Measurements from ENCODE around the gene S100A14.

DNA sequence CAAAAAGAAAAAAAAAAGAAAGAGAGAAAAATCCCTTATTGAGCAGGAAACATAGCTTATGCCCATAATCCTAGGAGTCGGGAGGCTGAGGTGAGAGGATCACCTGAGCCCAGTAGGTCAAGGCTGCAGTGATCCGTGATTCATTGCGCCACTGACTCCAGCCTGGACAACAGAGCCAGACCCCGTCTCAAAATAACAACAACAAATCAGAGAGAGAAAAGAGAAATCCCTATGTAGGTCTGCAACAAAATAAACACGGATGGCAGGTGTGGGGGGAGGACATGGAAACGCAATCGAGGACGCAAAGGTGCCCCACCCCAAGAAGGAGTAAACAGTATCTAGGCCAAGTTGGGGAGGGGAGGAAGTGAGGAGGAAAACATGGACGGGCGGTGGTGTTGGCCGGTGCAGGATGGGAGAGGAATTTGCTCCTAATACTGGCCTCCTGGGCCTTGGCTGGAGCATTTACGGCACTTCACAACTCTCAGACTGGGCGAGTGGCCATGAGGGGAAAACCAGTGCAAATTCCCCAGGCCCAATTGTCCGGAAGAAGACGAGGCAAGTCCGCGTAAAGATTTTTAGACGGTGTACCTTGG is 17.1 kb upstream of the S100A14 start:
- no peak for TF ChIP-seq CTCF (IDR thresholded peaks at IDR 0.05)
- no peak for TF ChIP-seq MAZ (IDR thresholded peaks at IDR 0.05; ENCODE audit: borderline replicate concordance, low read depth, low read length)
- TF ChIP-seq CBX2 (IDR thresholded peaks at IDR 0.05; ENCODE audit: borderline replicate concordance, low read depth), result no peak
- no peak for TF ChIP-seq EP300 (IDR thresholded peaks at IDR 0.05)
- TF ChIP-seq PBX3 (IDR thresholded peaks at IDR 0.05), result no peak
- TF ChIP-seq RAD21 (conservative IDR thresholded peaks at IDR 0.05 in 1 of 2, IDR thresholded peaks at IDR 0.05 in 1 of 2), result no peak
- TF ChIP-seq HMGXB4 (CRISPR knock-in tag; IDR thresholded peaks at IDR 0.05; ENCODE audit: borderline replicate concordance), result no peak
- TF ChIP-seq NPAS2 (CRISPR knock-in tag; IDR thresholded peaks at IDR 0.05; ENCODE audit: borderline replicate concordance), result no peak
- TF ChIP-seq, protein P1, sequence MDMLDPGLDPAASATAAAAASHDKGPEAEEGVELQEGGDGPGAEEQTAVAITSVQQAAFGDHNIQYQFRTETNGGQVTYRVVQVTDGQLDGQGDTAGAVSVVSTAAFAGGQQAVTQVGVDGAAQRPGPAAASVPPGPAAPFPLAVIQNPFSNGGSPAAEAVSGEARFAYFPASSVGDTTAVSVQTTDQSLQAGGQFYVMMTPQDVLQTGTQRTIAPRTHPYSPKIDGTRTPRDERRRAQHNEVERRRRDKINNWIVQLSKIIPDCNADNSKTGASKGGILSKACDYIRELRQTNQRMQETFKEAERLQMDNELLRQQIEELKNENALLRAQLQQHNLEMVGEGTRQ (IDR thresholded peaks at IDR 0.05), result no peak
- 0 out of 2 replicates have a peak, but pooled peaks have one; percentile 2 for TF ChIP-seq POLR2A (IDR thresholded peaks at IDR 0.05; ENCODE audit: low read length)
- TF ChIP-seq EHMT2 (IDR thresholded peaks at IDR 0.05; ENCODE audit: low read depth), result no peak
- no peak for TF ChIP-seq JUN (IDR thresholded peaks at IDR 0.05)
- no peak for TF ChIP-seq CHD4 (IDR thresholded peaks at IDR 0.05; ENCODE audit: borderline replicate concordance)

Measured in A549 (cell line).